ENCODE results near the gene ACVR1C. TPM values are rescaled to one million over a fixed set of nuclear protein-coding genes. Genes with fewer than 3 reads are reported as not detected.

ACVR1C gene
- total RNA-seq, 1 experiment from 2014 or later = 1.2 TPM

GRCh38 chr2:157592948-157593347, 35.7 kb downstream of the ACVR1C start:
- Histone ChIP-seq H3K9ac (ENCODE audit: low read length) (no peak overlapping the region), H3K4me2 (ENCODE audit: low read length) (no peak overlapping the region), H3K4me3 (replicated peaks in 1 of 2; ENCODE audit: low read depth in 1 of 2, low read length in 2 of 2) (no peak overlapping the region), H3K27me3 (ENCODE audit: insufficient read depth, low read length) (no peaks in the 10 kb centered on the region), H2AFZ (ENCODE audit: low read depth, low read length, poor library complexity, severe bottlenecking) (no peak overlapping the region), H3K9me3 (ENCODE audit: control insufficient read depth in 1 of 2, insufficient read depth in 1 of 2, low read depth in 1 of 2, low read length in 2 of 2) (no peaks in the 10 kb centered on the region), H3K79me2 (ENCODE audit: insufficient read depth, low read length) (no peaks in the 10 kb centered on the region), H3K9me2 (ENCODE audit: insufficient read depth) (no peaks in the 10 kb centered on the region), H3K36me3 (ENCODE audit: control insufficient read depth in 1 of 2, insufficient read depth in 2 of 2, low read length in 2 of 2) (no peaks in the 10 kb centered on the region), H4K20me1 (ENCODE audit: insufficient read depth) (no peaks in the 10 kb centered on the region), H3K4me1 (ENCODE audit: control insufficient read depth in 1 of 2, insufficient read depth in 2 of 2, low read length in 2 of 2) (no peaks in the 10 kb centered on the region), H3K27ac (ENCODE audit: low read depth, low read length) (no peak overlapping the region)
- ATAC-seq = peak; percentile 50; the same call in 1 of the 2 replicates
- intact Hi-C loops (cut with micrococcal nuclease) = loop anchor here (5.0 kb wide), 1 partner anchor 96 kb away; no protein-coding TSS in a partner anchor
- peak; percentile 6 to 53 (median 22); a peak in 2 of 6 replicates for TF ChIP-seq CTCF (IDR thresholded peaks at IDR 0.05 in 2 of 3, conservative IDR thresholded peaks at IDR 0.05 in 1 of 3; ENCODE audit: borderline replicate concordance in 1 of 3, insufficient read depth in 1 of 3, low read depth in 2 of 3, low read length in 2 of 3)
- TF ChIP-seq RAD21 (IDR thresholded peaks at IDR 0.05; ENCODE audit: low read depth) = peak; percentile 29
- no peak for TF ChIP-seq POLR2A (IDR thresholded peaks at IDR 0.05; ENCODE audit: borderline replicate concordance, extremely low read depth, insufficient read depth, insufficient read length)
- TF ChIP-seq EZH2 (IDR thresholded peaks at IDR 0.05) = no peak
- TF ChIP-seq CEBPB (IDR thresholded peaks at IDR 0.05; ENCODE audit: low read depth) = no peak
- RAD21 ChIA-PET (ENCODE audit: low non-redundant PET in 1 of 2, low total read pairs in 2 of 2, uncharacterized antibody in 2 of 2, unreplicated experiment in 2 of 2) = no interaction called here
- POLR2A ChIA-PET = no interaction called here
- no TSS peak for BruUV-seq (replicated peaks)
- CTCF ChIA-PET = no interaction called here
- no peak for DNase-seq (ENCODE audit: low read depth, low spot score)

DNA sequence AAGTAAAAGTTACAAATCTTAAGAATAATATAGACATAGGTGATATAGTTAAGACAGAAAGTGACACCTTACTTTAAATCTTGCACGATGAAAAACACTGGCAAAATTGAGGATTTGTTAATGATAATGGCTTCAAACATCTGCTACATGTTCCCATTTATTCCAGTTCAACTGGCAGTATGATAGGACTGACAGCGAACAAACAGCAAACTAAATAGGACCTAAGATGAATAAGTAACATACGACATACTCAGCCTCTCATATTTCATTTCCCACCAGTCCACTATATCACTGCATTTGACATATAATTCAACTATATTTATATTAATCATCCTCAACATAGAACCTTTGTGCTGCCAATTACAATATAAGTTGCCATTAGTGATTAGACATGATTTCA, 36.3 kb downstream of the ACVR1C start:
- RAD21 ChIA-PET (ENCODE audit: low non-redundant PET in 1 of 2, low total read pairs in 2 of 2, uncharacterized antibody in 2 of 2, unreplicated experiment in 2 of 2) = no interaction called here
- ATAC-seq (no peak), DNase-seq (ENCODE audit: low read depth, low spot score) (no peak)
- Histone ChIP-seq H3K4me2 (ENCODE audit: low read length) (no peak overlapping the region), H3K9ac (ENCODE audit: low read length) (no peak overlapping the region), H3K27ac (ENCODE audit: low read depth, low read length) (no peak overlapping the region), H2AFZ (ENCODE audit: low read depth, low read length, poor library complexity, severe bottlenecking) (no peak overlapping the region), H4K20me1 (ENCODE audit: insufficient read depth) (no peaks in the 10 kb centered on the region), H3K9me3 (ENCODE audit: control insufficient read depth in 1 of 2, insufficient read depth in 1 of 2, low read depth in 1 of 2, low read length in 2 of 2) (no peaks in the 10 kb centered on the region), H3K4me3 (replicated peaks in 1 of 2; ENCODE audit: low read depth in 1 of 2, low read length in 2 of 2) (no peak overlapping the region), H3K27me3 (ENCODE audit: insufficient read depth, low read length) (no peaks in the 10 kb centered on the region), H3K9me2 (ENCODE audit: insufficient read depth) (no peaks in the 10 kb centered on the region), H3K79me2 (ENCODE audit: insufficient read depth, low read length) (no peaks in the 10 kb centered on the region), H3K4me1 (ENCODE audit: control insufficient read depth in 1 of 2, insufficient read depth in 2 of 2, low read length in 2 of 2) (no peaks in the 10 kb centered on the region), H3K36me3 (ENCODE audit: control insufficient read depth in 1 of 2, insufficient read depth in 2 of 2, low read length in 2 of 2) (no peaks in the 10 kb centered on the region)
- no TSS peak for BruUV-seq (replicated peaks)
- POLR2A ChIA-PET = no interaction called here
- TF ChIP-seq, protein P1, sequence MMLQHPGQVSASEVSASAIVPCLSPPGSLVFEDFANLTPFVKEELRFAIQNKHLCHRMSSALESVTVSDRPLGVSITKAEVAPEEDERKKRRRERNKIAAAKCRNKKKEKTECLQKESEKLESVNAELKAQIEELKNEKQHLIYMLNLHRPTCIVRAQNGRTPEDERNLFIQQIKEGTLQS (IDR thresholded peaks at IDR 0.05) = no peak
- TF ChIP-seq JUND (IDR thresholded peaks at IDR 0.05) = no peak
- no peak for TF ChIP-seq ZBTB33 (IDR thresholded peaks at IDR 0.05; ENCODE audit: extremely low read depth, insufficient replicate concordance, low read length)
- no peak for TF ChIP-seq CBX3 (IDR thresholded peaks at IDR 0.05; ENCODE audit: low read depth)
- no peak for TF ChIP-seq SRF (IDR thresholded peaks at IDR 0.05; ENCODE audit: low read depth)
- no peak for TF ChIP-seq MAX (IDR thresholded peaks at IDR 0.05)
- no peak for TF ChIP-seq CEBPB (IDR thresholded peaks at IDR 0.05; ENCODE audit: low read depth)
- no peak for TF ChIP-seq SP1 (IDR thresholded peaks at IDR 0.05; ENCODE audit: low read depth)
- no peak for TF ChIP-seq REST (IDR thresholded peaks at IDR 0.05; ENCODE audit: low read depth)
- no peak for TF ChIP-seq POLR2AphosphoS5 (IDR thresholded peaks at IDR 0.05; ENCODE audit: low read depth, low read length)
- CTCF ChIA-PET = no interaction called here
- intact Hi-C loops (cut with micrococcal nuclease) = loop anchor here (5.0 kb wide), 1 partner anchor 95 kb away; no protein-coding TSS in a partner anchor
